Pancreas (tissue), 10 donors: ENCODE data around the gene MFN2. TPM values are rescaled to one million over a fixed set of nuclear protein-coding genes. Genes with fewer than 3 reads are reported as not detected.

Source experiments
- ATAC-seq, 4 donors: fragments of 200-7000 bp; cut with Tn5 transposase; one replicate each; pipeline versions ENCODE4 v1.8.0 to v1.9.1; 2020; ENCODE audit warnings: mild to moderate bottlenecking in 4 of 4, moderate library complexity in 4 of 4
- DNase-seq, 6 donors: peaks; one replicate each; pipeline ENCODE4 v3.0.0-alpha.2; 2020
- FAIRE-seq: peaks from 2 replicates; lab custom pipeline; 2012; peaks lifted over from hg19 to GRCh38; lab: Jason Lieb, UNC
- H3K27ac ChIP-seq, 4 donors: fragments of 200-600 bp; sonication (generic); 1 replicate in 3 of 4; 2 replicates in 1 of 4; pipeline versions ENCODE4 v1.5.0 to v1.8.0; 2020
- H3K27me3 ChIP-seq, 4 donors: fragments of 200-600 bp; one replicate each; pipeline ENCODE4 v1.8.0; 2021
- H3K36me3 ChIP-seq, 3 donors: fragments of 200-600 bp; sonication (generic) in 1 of 3; one replicate each; pipeline versions ENCODE4 v1.5.0 to v1.8.0; 2020 to 2021
- H3K4me1 ChIP-seq, 3 donors: fragments of 200-600 bp; one replicate each; pipeline ENCODE4 v1.8.0; 2021
- H3K4me3 ChIP-seq, 4 donors: fragments of 200-600 bp; sonication (generic) in 2 of 4; one replicate each; pipeline versions ENCODE4 v1.5.0 to v1.8.0; 2020 to 2021
- H3K9me3 ChIP-seq, 4 donors: fragments of 200-600 bp; one replicate each; pipeline ENCODE4 v1.8.0; 2021
- WGBS, 2 donors: extraction: QIAGEN DNeasy Blood & Tissue Kit; methylation state at CpG; one replicate each; pipeline ENCODE4 v1.1.7; 2013; 5-methylcytosine and 5-hydroxymethylcytosine counted together
- intact Hi-C, 3 donors: fragments of 100-400 bp; cut with DNase I; formaldehyde crosslinking; loops; one replicate each; pipeline versions ENCODE4 v1.11.1 to v1.14.2; 2022
- polyA plus RNA-seq, 2 donors: library from polyadenylated mRNA; stranded (reverse); fragments of 200-250 nt; gene quantifications; one replicate each; pipeline ENCODE4 v1.2.3, GENCODE V29; 2013
- total RNA-seq, 6 donors: library from RNA; stranded (reverse); fragmentation: NEBNext Ultra II Directional in 4 of 6; extraction: Animal tissue kit (Norgen Biotek cat#: 25700) in 4 of 6; gene quantifications; one replicate each; pipeline versions ENCODE4 v1.2.1 to v1.2.4, GENCODE V29; 2021 to 2023
- TF ChIP-seq, protein P1 (sequence below), 4 donors: fragments of 200-600 bp; sonication (generic) in 3 of 4; IDR thresholded peaks; one replicate each; pipeline versions ENCODE4 v1.5.0 to v1.8.0; 2021; ENCODE audit warnings: antibody characterized with exemption in 4 of 4
- donor health status: healthy with polysubstance abuse.
- donor health status: DM: no; HTN: no; CAD: no; lungs with moderate emphysema.
- donor health status: DM: no; HTN: no; CAD: no.
- donor health status: control.
- donor health status: control.
- donor health status: Bipolar disorder and iron deficiency.
- donor health status: DM: yes; HTN: yes; CAD: no.
- donor health status: DM: no; HTN: no; CAD: no.
- donor health status: DM: no; HTN: no; CAD: no.
- donor health status: DM: yes; HTN: yes; CAD: no.

The MFN2 gene
- total and polyA plus RNA-seq, 8 donors, result 13.7 to 34.4 (median 24.8) TPM

DNA sequence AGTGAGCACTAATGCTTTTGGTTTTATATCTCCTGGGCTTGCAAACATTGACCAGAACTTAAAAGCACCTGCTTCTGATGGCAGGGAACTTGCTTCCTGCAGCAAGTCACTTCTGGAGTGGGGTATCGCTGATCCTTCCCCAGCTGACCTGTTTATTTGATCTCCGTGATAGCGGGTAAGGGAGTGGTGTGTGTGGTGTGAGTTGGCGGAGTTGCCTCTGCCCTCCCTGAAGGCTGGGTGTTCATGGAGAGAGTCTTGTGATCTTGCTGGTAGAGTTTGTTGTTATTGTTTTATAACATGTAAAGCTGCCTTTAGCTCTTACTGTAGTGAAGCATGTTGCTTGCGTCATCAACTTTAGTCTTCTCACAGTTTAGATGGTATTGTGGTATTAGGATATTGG lies 3.9 kb downstream of the MFN2 start:
- H3K4me3 ChIP-seq, result no peak overlapping the region
- WGBS, 2 donors, result 66 to 77% methylated on average over 5 of the region's 5 CpGs
- TF ChIP-seq, protein P1, sequence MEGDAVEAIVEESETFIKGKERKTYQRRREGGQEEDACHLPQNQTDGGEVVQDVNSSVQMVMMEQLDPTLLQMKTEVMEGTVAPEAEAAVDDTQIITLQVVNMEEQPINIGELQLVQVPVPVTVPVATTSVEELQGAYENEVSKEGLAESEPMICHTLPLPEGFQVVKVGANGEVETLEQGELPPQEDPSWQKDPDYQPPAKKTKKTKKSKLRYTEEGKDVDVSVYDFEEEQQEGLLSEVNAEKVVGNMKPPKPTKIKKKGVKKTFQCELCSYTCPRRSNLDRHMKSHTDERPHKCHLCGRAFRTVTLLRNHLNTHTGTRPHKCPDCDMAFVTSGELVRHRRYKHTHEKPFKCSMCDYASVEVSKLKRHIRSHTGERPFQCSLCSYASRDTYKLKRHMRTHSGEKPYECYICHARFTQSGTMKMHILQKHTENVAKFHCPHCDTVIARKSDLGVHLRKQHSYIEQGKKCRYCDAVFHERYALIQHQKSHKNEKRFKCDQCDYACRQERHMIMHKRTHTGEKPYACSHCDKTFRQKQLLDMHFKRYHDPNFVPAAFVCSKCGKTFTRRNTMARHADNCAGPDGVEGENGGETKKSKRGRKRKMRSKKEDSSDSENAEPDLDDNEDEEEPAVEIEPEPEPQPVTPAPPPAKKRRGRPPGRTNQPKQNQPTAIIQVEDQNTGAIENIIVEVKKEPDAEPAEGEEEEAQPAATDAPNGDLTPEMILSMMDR (IDR thresholded peaks at IDR 0.05), result no peak
- no peak overlapping the region for H3K27ac ChIP-seq
- H3K9me3 ChIP-seq, result no peaks in the 10 kb centered on the region
- no peak for ATAC-seq
- H3K4me1 ChIP-seq, result peaks cover 4 to 20% (median 6%) of the 10 kb centered on the region in 3 donors
- FAIRE-seq, result no peak
- intact Hi-C loops, result loop anchor here in 1 of 3 donors (10.0 kb wide), 1 partner anchor 149 kb away; no protein-coding TSS in a partner anchor
- no peak for DNase-seq
- H3K36me3 ChIP-seq, result peaks cover 0 to 6% (median under 1%) of the 10 kb centered on the region in 3 donors
- no peaks in the 10 kb centered on the region for H3K27me3 ChIP-seq

DNA sequence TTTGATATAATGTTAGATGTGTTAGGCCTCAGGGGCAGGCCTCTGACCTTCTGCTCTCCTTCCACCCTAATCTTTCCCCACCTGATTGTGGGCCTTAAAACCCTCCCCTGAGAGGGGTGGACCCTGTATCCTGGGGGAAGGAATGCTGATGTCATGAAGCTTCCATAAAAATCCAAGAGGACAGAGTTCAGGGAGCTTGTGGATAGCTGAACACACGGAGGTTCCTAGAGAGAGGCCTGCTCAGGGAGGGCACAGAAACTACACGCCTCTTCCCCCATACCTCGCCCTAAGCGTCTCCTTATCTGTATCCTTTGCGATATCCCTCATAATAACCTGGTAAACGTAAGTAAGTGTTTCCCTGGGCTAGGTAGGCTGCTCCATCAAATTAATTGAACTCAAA lies 4.3 kb downstream of the MFN2 start:
- no peak for FAIRE-seq
- Histone ChIP-seq H3K9me3 (no peaks in the 10 kb centered on the region), H3K27me3 (no peaks in the 10 kb centered on the region), H3K4me3 (no peak overlapping the region), H3K4me1 (peaks cover under 1 to 15% (median 1%) of the 10 kb centered on the region in 3 donors), H3K27ac (no peak overlapping the region), H3K36me3 (peaks cover 0 to 11% (median 3%) of the 10 kb centered on the region in 3 donors)
- DNase-seq, result no peak
- no peak for ATAC-seq
- 77 to 81% methylated on average over 6 of the region's 6 CpGs for WGBS, 2 donors
- intact Hi-C loops, result loop anchor here in 1 of 3 donors (10.0 kb wide), 1 partner anchor 150 kb away; no protein-coding TSS in a partner anchor
- TF ChIP-seq, protein P1 (IDR thresholded peaks at IDR 0.05), result no peak

GRCh38 chr1:11985171-11985570 lies 4.9 kb downstream of the MFN2 start:
- Histone ChIP-seq H3K27me3 (no peaks in the 10 kb centered on the region), H3K9me3 (no peaks in the 10 kb centered on the region), H3K4me3 (no peak overlapping the region), H3K4me1 (peaks cover 0 to 15% (median 0%) of the 10 kb centered on the region in 3 donors), H3K27ac (no peak overlapping the region), H3K36me3 (peaks cover 0 to 16% (median 6%) of the 10 kb centered on the region in 3 donors)
- ATAC-seq (no peak), DNase-seq (no peak), FAIRE-seq (no peak)
- WGBS, 2 donors, result 89 to 100% methylated on average over 3 of the region's 3 CpGs
- intact Hi-C loops, result loop anchor here in 1 of 3 donors (10.0 kb wide), 1 partner anchor 150 kb away; no protein-coding TSS in a partner anchor
- TF ChIP-seq, protein P1 (IDR thresholded peaks at IDR 0.05), result no peak

DNA sequence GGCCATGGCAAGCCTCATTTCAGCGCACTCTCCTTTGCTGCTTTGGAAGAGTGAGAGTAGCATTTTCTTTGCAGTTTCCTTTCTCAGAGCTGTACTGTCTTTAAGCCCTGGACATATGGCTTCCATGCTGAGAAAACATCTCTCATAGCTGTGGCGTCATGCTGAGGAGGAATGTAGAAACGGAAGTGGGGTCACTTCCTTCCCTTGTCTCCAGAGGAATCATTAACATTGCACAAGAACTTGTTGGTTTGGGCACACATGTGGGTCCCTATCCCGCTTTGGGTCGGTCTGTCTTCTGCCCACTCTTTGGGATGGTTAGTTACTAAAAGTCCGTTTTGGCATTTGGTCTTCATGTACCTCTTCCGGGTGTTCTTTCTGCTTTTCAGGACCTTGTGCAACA lies 5.6 kb downstream of the MFN2 start:
- peak overlapping the region in 1 of 4 donors; percentile 18 for H3K27ac ChIP-seq
- peaks cover 0 to 15% (median 0%) of the 10 kb centered on the region in 3 donors for H3K4me1 ChIP-seq
- no peak overlapping the region for H3K4me3 ChIP-seq
- no peaks in the 10 kb centered on the region for H3K9me3 ChIP-seq
- TF ChIP-seq, protein P1 (IDR thresholded peaks at IDR 0.05), result no peak
- intact Hi-C loops, result loop anchor here in 1 of 3 donors (10.0 kb wide), 1 partner anchor 151 kb away; no protein-coding TSS in a partner anchor
- WGBS, 2 donors, result 78 to 82% methylated on average over 7 of the region's 7 CpGs
- DNase-seq (no peak), ATAC-seq (peak in 1 of 4 donors; percentile 33), FAIRE-seq (no peak)
- peaks cover 0 to 16% (median 7%) of the 10 kb centered on the region in 3 donors for H3K36me3 ChIP-seq
- H3K27me3 ChIP-seq, result no peaks in the 10 kb centered on the region

DNA sequence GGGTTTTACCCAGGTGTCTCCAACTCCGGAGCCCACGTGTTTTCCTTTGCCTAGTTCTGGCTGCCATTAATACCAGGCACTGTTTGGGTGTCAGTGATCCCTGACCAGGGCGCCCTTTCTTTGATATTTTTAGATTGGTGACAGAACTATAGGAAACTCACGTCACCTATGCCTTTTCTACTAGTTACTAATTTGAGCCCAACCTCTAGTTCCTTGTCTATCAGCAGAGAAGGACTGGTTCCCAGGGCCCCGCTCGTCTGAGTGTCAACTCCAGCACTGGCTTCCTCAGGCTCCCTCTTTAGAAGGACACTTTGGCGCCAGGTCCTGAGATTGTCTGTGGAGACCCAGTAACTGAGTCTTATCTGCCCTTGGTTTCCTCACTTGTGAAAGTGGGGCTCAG lies 9.4 kb downstream of the MFN2 start:
- Histone ChIP-seq H3K4me1 (no peaks in the 10 kb centered on the region), H3K27ac (no peak overlapping the region), H3K4me3 (no peak overlapping the region), H3K9me3 (no peaks in the 10 kb centered on the region), H3K27me3 (no peaks in the 10 kb centered on the region), H3K36me3 (peaks cover 0 to 28% (median 13%) of the 10 kb centered on the region in 3 donors)
- 91% methylated on average over 7 of the region's 7 CpGs for WGBS, 2 donors
- intact Hi-C loops, result loop anchor here in 1 of 3 donors (10.0 kb wide), 1 partner anchor 155 kb away; no protein-coding TSS in a partner anchor
- no peak for FAIRE-seq
- no peak for DNase-seq
- no peak for ATAC-seq
- TF ChIP-seq, protein P1 (IDR thresholded peaks at IDR 0.05), result no peak
